Suprapubic skin (tissue), 4 donors: ENCODE results near the gene PTGES. TPM values are rescaled to one million over a fixed set of nuclear protein-coding genes. Genes with fewer than 3 reads are reported as not detected.

ENCODE experiments used
- DNase-seq, 2 donors: peaks; one replicate each; pipeline ENCODE4 v3.0.0-alpha.2; 2019; ENCODE audit warnings: low spot score in 2 of 2
- H3K27ac ChIP-seq: fragments of 200-600 bp; sonication (generic); one replicate; pipeline ENCODE4 v1.5.1; 2019
- H3K27me3 ChIP-seq: fragments of 200-600 bp; sonication (generic); one replicate; pipeline ENCODE4 v1.5.1; 2019
- H3K36me3 ChIP-seq: fragments of 200-600 bp; sonication (generic); one replicate; pipeline ENCODE4 v1.5.1; 2019
- H3K4me1 ChIP-seq: fragments of 200-600 bp; sonication (generic); one replicate; pipeline ENCODE4 v1.5.1; 2019
- H3K4me3 ChIP-seq: fragments of 200-600 bp; sonication (generic); one replicate; pipeline ENCODE4 v1.5.1; 2019; ENCODE audit warnings: mild to moderate bottlenecking
- H3K9me3 ChIP-seq: fragments of 200-600 bp; sonication (generic); one replicate; pipeline ENCODE4 v1.5.1; 2019
- EP300 ChIP-seq: sonication (generic); formaldehyde crosslinking; IDR thresholded peaks from one replicate; pipeline ENCODE4 v1.6.1; 2017; ENCODE audit warnings: antibody characterized with exemption
- POLR2A ChIP-seq, 2 donors: fragments of 450-650 bp; IDR thresholded peaks; one replicate each; pipeline ENCODE4 v1.6.1; 2017; ENCODE audit warnings: antibody characterized with exemption in 2 of 2, mild to moderate bottlenecking in 2 of 2, moderate library complexity in 2 of 2
- POLR2AphosphoS5 ChIP-seq, 3 donors: sonication (generic); formaldehyde crosslinking; IDR thresholded peaks; one replicate each; pipeline ENCODE4 v1.6.1; 2017; ENCODE audit warnings: antibody characterized with exemption in 3 of 3
- WGBS: methylation state at CpG from one replicate; pipeline ENCODE4 v1.1.5; 2018; 5-methylcytosine and 5-hydroxymethylcytosine counted together
- total RNA-seq, 4 donors: library from RNA; depleted of rRNA; stranded (reverse); fragments of >200 nt; gene quantifications; one replicate each; pipeline ENCODE4 v1.1.0, GENCODE V29; 2016
- TF ChIP-seq, protein P1 (sequence below), 2 donors: fragments of 200-600 bp in 1 of 2; fragments of 450-650 bp in 1 of 2; sonication (generic) in 1 of 2; IDR thresholded peaks; one replicate each; pipeline ENCODE4 v1.5.1; 2016 to 2019; ENCODE audit warnings: antibody characterized with exemption in 2 of 2, mild to moderate bottlenecking in 1 of 2, moderate library complexity in 1 of 2

The PTGES gene
- total RNA-seq, 4 donors from 2014 or later = 21.8 to 38.8 (median 24.0) TPM

DNA sequence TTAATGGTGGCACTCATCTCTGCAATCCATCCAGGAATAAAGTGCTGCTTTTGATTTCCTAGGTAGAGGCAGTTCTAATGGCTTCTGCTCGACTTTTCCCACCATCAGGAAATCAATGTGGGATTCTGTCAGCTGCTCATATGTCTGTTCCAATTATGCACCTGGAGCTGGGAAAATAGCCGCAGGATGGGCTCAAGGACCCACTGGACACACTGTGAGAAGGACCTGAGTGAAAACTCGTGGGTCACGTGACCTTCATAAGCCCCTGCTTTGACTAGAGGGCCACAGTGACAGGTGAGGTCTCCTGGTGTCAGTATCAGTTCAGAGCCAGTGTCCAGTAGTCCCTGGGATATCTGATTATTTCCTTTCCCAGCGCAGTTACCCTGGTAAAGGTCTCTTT lies 17.9 kb upstream of the PTGES start:
- DNase-seq = no peak
- H3K9me3 ChIP-seq = no peaks in the 10 kb centered on the region

DNA sequence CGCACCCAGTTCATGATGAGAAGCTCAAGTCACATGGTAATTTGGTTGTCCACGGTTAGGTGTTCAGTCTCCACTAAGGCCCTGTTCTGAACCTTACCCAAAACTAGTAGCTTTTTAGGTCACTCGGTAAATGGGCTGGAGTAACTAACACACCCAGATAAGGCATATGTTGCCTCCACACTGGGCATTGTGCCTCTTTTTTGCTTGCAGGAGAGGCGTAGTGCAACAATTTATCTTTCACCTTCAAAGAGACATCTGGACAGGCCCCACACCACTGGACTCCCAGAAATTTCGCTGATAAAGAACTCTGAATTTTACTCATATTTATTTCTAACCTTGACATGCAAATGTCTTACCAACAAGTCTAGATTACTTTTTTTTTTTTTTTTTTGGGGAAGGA lies 16.8 kb upstream of the PTGES start:
- Histone ChIP-seq H3K27ac (no peak overlapping the region), H3K9me3 (no peaks in the 10 kb centered on the region), H3K4me3 (no peak overlapping the region), H3K27me3 (no peaks in the 10 kb centered on the region), H3K36me3 (no peaks in the 10 kb centered on the region), H3K4me1 (peaks cover under 1% of the 10 kb centered on the region)
- TF ChIP-seq, protein P1, sequence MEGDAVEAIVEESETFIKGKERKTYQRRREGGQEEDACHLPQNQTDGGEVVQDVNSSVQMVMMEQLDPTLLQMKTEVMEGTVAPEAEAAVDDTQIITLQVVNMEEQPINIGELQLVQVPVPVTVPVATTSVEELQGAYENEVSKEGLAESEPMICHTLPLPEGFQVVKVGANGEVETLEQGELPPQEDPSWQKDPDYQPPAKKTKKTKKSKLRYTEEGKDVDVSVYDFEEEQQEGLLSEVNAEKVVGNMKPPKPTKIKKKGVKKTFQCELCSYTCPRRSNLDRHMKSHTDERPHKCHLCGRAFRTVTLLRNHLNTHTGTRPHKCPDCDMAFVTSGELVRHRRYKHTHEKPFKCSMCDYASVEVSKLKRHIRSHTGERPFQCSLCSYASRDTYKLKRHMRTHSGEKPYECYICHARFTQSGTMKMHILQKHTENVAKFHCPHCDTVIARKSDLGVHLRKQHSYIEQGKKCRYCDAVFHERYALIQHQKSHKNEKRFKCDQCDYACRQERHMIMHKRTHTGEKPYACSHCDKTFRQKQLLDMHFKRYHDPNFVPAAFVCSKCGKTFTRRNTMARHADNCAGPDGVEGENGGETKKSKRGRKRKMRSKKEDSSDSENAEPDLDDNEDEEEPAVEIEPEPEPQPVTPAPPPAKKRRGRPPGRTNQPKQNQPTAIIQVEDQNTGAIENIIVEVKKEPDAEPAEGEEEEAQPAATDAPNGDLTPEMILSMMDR (IDR thresholded peaks at IDR 0.05) = no peak
- TF ChIP-seq POLR2A (IDR thresholded peaks at IDR 0.05) (no peak), POLR2AphosphoS5 (IDR thresholded peaks at IDR 0.05) (no peak), EP300 (no peak)
- DNase-seq = no peak
- 79% methylated on average over 4 of the region's 5 CpGs for WGBS

More for the DNA sequence above, 17.9 kb upstream of the PTGES start:
- H3K27ac ChIP-seq = no peak overlapping the region
- H3K4me1 ChIP-seq = peaks cover 7% of the 10 kb centered on the region
- H3K27me3 ChIP-seq = no peaks in the 10 kb centered on the region
- H3K36me3 ChIP-seq = no peaks in the 10 kb centered on the region
- 83% methylated on average over 5 of the region's 5 CpGs for WGBS
- TF ChIP-seq POLR2AphosphoS5 (IDR thresholded peaks at IDR 0.05) (no peak), EP300 (no peak), POLR2A (IDR thresholded peaks at IDR 0.05) (no peak)
- TF ChIP-seq, protein P1 (IDR thresholded peaks at IDR 0.05) = no peak
- no peak overlapping the region for H3K4me3 ChIP-seq

DNA sequence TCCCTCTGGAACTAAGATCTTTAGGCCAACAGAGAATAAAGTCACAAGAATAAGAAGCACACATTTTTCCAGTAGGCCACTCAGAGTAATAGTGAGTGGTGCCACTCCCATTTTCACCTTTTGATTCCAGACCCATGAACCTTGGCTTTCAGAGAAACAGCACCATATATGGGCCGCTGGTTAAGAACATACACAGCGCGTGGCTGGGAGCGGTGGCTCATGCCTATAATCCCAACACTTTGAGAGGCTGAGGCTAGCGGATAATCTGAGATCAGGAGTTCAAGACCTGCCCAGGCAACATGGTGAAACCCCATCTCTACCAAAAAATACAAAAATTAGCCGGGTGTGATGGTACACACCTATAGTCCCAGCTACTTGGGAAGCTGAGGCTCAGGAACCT lies 15.6 kb upstream of the PTGES start:
- TF ChIP-seq, protein P1 (IDR thresholded peaks at IDR 0.05) = no peak
- TF ChIP-seq POLR2AphosphoS5 (IDR thresholded peaks at IDR 0.05) (no peak), EP300 (no peak), POLR2A (IDR thresholded peaks at IDR 0.05) (no peak)
- 96% methylated on average over 6 of the region's 6 CpGs for WGBS
- Histone ChIP-seq H3K27ac (no peak overlapping the region), H3K36me3 (no peaks in the 10 kb centered on the region), H3K9me3 (no peaks in the 10 kb centered on the region), H3K27me3 (no peaks in the 10 kb centered on the region), H3K4me3 (no peak overlapping the region), H3K4me1 (peaks cover 3% of the 10 kb centered on the region)
- no peak for DNase-seq

DNA sequence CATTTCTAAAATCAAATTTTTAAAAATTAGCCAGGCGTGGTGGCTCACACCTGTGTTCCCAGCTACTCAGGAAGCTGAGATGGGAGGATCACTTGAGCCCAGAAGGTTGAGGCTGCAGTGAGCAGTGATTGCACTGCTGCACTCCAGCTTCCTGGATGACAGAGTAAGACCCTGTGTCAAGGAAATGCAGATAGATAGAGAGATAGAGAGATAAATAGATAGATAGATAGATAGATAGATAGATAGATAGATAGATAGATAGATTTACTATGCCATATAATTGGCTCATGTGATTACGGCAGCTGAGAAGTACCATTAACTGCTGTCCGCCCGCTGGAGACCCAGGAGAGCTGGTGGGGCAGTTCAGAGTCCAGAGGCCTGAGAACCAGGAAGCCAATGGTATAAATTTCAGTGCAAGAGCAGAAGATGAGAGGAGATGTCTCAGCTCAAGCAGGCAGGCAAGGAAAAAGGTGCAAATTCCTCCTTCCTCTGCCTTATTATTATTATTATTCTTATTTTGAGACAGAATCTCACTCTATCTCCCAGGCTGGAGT lies 13.0 kb upstream of the PTGES start:
- no peaks in the 10 kb centered on the region for H3K27me3 ChIP-seq
- no peak for DNase-seq
- no peaks in the 10 kb centered on the region for H3K9me3 ChIP-seq
- H3K27ac ChIP-seq = no peak overlapping the region
- no peaks in the 10 kb centered on the region for H3K36me3 ChIP-seq
- no peak overlapping the region for H3K4me3 ChIP-seq
- H3K4me1 ChIP-seq = peaks cover 23% of the 10 kb centered on the region
- TF ChIP-seq EP300 = no peak
- no peak for TF ChIP-seq POLR2AphosphoS5 (IDR thresholded peaks at IDR 0.05)
- TF ChIP-seq POLR2A (IDR thresholded peaks at IDR 0.05) = no peak
- TF ChIP-seq, protein P1 (IDR thresholded peaks at IDR 0.05) = no peak
- 87% methylated on average over 4 of the region's 4 CpGs for WGBS

DNA sequence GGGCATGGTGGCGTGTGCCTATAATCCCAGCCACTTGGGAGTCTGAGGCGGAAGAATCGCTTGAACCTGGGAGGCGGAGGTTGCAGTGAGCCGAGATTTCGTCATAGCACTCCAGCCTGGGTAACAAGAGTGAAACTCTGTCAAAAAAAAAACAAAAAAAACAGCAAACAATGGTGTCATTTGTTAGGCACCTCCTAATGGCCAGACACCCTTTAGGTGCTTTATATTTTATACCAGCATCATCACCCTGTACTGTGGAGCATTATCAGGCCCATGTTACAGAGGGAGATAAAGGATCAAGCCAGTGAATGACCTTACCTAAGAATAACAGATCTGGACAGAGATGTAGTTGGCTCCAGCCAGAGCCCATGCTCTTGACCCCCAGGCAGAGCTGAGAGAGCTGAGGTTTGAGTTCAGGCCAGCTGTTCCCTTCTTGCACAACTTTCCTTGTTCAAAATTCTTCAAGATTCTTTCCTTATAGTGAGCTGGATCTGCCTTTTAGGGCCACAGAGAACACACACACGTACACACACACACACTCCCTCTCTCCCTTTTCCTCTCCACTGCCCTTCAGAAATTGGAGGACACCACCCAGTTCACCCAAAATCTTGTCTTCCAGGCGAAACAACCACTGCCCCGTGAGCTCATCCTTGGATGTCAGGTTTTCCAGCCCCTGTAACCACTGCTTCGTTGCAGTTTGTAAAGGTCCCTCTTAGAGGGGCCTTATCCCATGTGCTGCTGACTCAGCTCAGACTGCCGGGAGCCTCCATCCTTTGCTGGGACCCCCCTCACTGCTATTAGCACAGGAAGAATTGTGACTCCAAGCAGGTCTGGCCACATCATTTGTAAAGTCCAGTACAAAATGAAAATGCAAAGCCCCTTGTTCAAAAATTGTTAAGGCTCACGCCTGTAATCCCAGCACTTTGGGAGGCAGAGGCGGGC lies 10.4 kb upstream of the PTGES start:
- Histone ChIP-seq H3K27ac (peak overlapping the region; percentile 82), H3K4me3 (no peak overlapping the region), H3K9me3 (no peaks in the 10 kb centered on the region), H3K36me3 (no peaks in the 10 kb centered on the region), H3K4me1 (peaks cover 23% of the 10 kb centered on the region), H3K27me3 (no peaks in the 10 kb centered on the region)
- TF ChIP-seq POLR2AphosphoS5 (IDR thresholded peaks at IDR 0.05) (peak in 1 of 3 donors; percentile 7), EP300 (no peak)
- 67% methylated on average over 13 of the region's 13 CpGs for WGBS
- DNase-seq = peak in 1 of 2 donors; percentile 70
